ENCODE measurements around the gene EDA. TPM values are rescaled to one million over a fixed set of nuclear protein-coding genes. Genes with fewer than 3 reads are reported as not detected.

The EDA gene
- total RNA-seq, 1 experiment from 2014 or later = 5.2 TPM

DNA sequence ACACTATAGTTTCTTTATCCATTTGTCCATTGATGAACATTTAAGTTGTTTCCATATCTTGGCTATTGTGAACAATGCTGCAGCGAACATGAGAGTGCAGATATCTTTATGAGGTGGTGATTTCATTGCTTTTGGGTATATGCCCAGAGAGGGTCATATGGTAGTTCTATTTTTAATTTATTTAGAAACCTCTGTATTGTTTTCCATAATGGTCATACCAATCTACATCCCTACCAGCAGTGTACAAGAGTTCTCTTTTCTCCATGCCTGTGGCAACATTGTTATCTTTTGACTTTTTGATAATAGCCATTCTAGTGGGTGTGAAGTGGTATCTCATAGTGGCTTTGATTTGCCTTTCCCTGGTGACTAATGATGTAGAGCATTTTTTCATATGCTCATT, 48.8 kb downstream of the EDA start:
- ChIA-PET CTCF (no interaction called here), RAD21 (ENCODE audit: low non-redundant PET in 1 of 2, low total read pairs in 2 of 2, uncharacterized antibody in 2 of 2, unreplicated experiment in 2 of 2) (no interaction called here), POLR2A (no interaction called here)
- Histone ChIP-seq H3K36me3 (ENCODE audit: control insufficient read depth in 1 of 2, insufficient read depth in 2 of 2, low read length in 2 of 2) (no peaks in the 10 kb centered on the region), H3K9me3 (ENCODE audit: control insufficient read depth in 1 of 2, insufficient read depth in 1 of 2, low read depth in 1 of 2, low read length in 2 of 2) (no peaks in the 10 kb centered on the region), H2AFZ (ENCODE audit: low read depth, low read length, poor library complexity, severe bottlenecking) (no peak overlapping the region), H3K9me2 (ENCODE audit: insufficient read depth) (no peaks in the 10 kb centered on the region), H3K4me3 (replicated peaks in 1 of 2; ENCODE audit: low read depth in 1 of 2, low read length in 2 of 2) (no peak overlapping the region), H3K27me3 (ENCODE audit: insufficient read depth, low read length) (no peaks in the 10 kb centered on the region), H3K4me1 (ENCODE audit: control insufficient read depth in 1 of 2, insufficient read depth in 2 of 2, low read length in 2 of 2) (no peaks in the 10 kb centered on the region), H4K20me1 (ENCODE audit: insufficient read depth) (no peaks in the 10 kb centered on the region), H3K27ac (ENCODE audit: low read depth, low read length) (no peak overlapping the region), H3K9ac (ENCODE audit: low read length) (no peak overlapping the region), H3K4me2 (ENCODE audit: low read length) (no peak overlapping the region), H3K79me2 (ENCODE audit: insufficient read depth, low read length) (no peaks in the 10 kb centered on the region)
- intact Hi-C loops (cut with micrococcal nuclease) = no loop called here
- no TSS peak for BruUV-seq (replicated peaks)
- TF ChIP-seq JUND (IDR thresholded peaks at IDR 0.05) (no peak), EZH2 (IDR thresholded peaks at IDR 0.05) (no peak), POLR2A (IDR thresholded peaks at IDR 0.05; ENCODE audit: borderline replicate concordance, extremely low read depth, insufficient read depth, insufficient read length) (no peak), ZBTB33 (IDR thresholded peaks at IDR 0.05; ENCODE audit: extremely low read depth, insufficient replicate concordance, low read length) (no peak), ZNF274 (IDR thresholded peaks at IDR 0.05; ENCODE audit: low read depth, low read length) (no peak), SRF (IDR thresholded peaks at IDR 0.05; ENCODE audit: low read depth) (no peak), POLR2AphosphoS5 (IDR thresholded peaks at IDR 0.05; ENCODE audit: low read depth, low read length) (no peak), FOSL1 (IDR thresholded peaks at IDR 0.05; ENCODE audit: low read depth) (no peak), CEBPB (IDR thresholded peaks at IDR 0.05; ENCODE audit: low read depth) (no peak), SP1 (IDR thresholded peaks at IDR 0.05; ENCODE audit: low read depth) (no peak), RAD21 (IDR thresholded peaks at IDR 0.05; ENCODE audit: low read depth) (no peak)
- no peak for ATAC-seq
- DNase-seq (ENCODE audit: low read depth, low spot score) = no peak
